Islet precursor cell (in vitro differentiated cells): ENCODE data around the gene ZBTB49.
"Not testable (repeated sequence)": the region's sequence is repeated elsewhere in the genome, so short reads cannot be mapped to it uniquely, and the experiment has no call there.

Source experiments
- DNase-seq: peaks from one replicate; pipeline ENCODE4 v3.0.0-alpha.2; 2018

The ZBTB49 gene

DNA sequence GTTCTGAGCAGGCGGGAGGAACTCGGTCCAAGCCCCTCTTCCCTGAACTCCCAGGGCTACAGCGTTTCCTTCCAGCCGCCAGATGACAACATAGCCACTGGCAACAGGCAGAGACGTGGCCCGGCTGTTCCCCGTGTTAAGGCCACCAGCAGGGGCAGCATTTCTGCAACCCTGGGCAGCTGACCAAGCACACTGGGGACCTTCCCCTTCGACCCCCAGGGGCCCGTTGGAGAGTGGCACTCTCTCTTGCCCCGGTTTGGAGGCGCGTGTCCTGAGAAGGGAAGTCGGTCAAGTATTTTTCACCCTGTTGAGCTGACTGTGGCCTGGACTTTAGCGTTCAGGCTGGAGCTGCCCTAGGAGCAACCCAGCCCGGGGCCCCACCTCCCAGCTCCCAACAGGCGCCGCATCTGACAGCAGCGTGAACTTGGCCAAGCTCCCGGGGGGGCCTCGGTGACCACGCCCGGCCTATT lies 37.6 kb downstream of the ZBTB49 start:
- peak; percentile 91 for DNase-seq

DNA sequence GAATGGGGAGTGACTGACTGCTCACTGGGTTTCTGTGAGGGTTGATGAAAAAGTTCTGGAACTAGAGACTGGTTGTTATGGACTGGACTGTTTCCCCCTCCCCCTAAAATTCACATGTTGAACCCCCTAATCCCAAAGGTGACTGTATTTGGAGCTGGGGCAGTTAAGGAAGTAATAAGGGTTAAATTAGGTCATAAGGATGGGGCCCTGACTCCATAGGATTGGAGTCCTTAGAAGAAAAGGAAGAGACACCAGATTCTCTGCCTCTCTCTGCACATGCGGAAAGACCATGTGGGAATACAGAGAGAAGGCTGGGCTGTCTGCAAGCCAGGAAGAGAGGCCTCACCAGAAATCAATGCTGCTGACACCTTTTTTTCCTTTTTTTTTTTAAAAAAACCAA lies 38.2 kb downstream of the ZBTB49 start:
- DNase-seq, result no peak

DNA sequence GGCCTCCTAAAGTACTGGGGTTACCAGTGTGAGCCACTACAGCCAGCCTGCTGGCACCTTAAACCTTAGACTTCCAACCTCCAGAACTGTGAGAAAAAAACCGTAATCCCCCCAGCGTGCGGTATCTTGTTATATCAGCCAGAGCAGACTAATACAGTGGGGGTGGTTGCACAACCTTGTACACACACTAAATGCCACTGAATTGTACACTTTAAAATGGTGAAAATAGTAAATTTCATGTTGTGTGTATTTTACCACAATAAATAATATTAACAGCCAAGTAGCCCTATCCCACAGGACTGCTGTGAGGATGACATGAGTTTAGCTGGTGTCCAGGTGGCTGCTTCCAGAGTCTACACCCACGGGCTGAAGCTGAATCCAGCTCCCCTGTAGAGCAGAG lies 38.8 kb downstream of the ZBTB49 start:
- DNase-seq, result peak; percentile 12

GRCh38 chr4:4329496-4329895 lies 39.4 kb downstream of the ZBTB49 start:
- peak; percentile 22 for DNase-seq

DNA sequence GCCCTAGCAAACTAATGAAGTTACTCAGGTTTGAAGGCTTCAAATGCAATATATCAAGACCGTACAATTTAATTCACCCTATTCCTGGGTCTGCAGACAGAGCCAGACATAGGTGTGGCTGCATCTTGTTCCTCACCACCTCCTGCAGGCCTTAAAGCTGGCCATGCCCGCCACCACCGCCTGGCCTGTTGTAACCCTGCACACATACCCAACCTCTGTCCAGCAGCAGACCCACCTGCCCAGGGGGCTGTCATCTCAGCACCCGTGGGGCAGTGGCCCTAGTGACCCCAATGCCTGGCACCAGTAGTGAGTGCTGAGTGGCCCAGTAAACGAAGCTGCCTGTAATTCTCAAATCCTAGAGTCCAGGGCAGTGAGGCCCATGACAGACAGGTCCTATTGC lies 40.7 kb downstream of the ZBTB49 start:
- DNase-seq, result no peak

DNA sequence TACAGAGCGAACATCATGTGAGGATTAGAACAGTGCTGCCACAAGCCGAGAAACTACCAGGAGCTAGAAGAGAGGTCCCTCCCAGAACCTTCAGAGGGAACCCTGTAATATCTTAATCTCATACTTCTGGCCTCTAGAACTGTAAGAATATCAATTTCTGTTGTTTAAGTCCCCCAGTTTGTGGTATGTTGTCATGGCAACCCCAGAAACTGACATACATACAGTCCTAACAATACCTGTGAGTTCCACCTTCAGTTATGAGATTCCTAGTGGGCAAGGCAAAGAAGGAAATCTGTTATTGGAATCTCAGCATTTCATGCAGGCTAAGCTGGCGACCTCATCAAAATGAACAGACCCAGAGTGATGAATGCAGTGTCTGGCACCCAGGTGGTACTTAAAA lies 42.5 kb downstream of the ZBTB49 start:
- DNase-seq, result no peak

- no peak for DNase-seq
Measured at GRCh38 chr4:4333265-4333706, 43.2 kb downstream of the ZBTB49 start.

DNA sequence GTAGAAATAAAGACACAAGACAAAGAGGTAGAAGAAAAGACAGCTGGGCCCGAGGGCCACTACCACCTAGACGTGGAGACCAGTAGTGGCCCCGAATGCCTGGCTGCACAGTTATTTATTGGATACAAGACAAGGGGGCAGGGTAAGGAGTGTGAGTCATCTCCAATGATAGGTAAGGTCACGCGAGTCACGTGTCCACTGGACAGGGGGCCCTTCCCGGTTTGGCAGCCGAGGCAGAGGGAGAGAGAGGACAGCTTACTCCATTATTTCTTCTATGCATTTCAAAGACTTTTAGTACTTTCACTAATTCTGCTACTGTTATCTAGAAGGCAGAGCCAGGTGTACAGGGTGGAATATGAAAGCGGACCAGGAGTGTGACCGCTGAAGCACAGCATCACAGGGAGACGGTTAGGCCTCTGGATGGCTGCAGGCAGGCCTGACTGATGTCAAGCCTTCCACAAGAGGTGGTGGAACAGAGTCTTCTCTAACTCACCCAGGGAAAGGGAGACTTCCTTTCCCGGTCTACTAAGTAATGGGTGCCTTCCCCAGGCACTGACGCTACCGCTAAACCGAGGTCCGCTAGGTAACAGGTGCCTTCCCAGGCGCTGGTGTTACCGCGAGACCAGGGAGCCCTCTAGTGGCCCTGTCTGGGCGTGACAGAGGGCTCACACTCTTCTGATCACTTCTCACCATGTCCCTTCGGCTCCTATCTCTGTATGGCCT lies 44.9 kb downstream of the ZBTB49 start:
- peak; percentile 81 for DNase-seq

- DNase-seq, result no peak
Measured at GRCh38 chr4:4338210-4339001, 48.4 kb downstream of the ZBTB49 start.

DNA sequence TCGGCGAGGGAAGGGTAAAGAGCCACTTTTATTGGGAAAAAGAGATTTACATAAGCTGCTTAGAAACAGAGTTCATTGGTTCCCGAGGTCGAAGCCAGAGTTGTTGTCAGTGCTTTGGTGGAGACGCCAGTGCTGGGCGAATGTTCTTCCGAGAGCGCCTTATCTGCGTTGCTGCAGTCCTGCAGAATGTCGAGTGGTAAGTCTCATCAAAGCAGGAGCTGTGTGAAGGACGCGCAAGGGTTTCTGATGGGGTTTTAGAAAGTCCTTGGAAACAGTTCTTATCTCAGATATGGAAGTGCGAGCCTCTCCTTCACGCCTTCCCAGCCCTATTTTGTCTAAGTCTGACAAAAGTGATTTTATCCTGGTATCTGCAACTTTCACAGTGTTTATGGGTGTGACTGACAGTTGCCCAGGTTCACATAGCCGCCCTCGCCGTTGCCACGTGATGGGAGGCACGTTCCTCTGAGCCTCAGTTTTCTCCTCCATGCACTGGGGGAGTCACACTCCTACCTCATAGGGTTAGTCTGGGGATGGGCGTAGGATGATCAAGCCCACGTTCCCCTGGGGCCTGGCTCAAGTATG lies 49.5 kb downstream of the ZBTB49 start:
- peak; percentile 71 for DNase-seq

- DNase-seq, result no peak
Measured at GRCh38 chr4:4341861-4342650, 52.0 kb downstream of the ZBTB49 start.

GRCh38 chr4:4343038-4343437 lies 53.0 kb downstream of the ZBTB49 start:
- no peak for DNase-seq

DNA sequence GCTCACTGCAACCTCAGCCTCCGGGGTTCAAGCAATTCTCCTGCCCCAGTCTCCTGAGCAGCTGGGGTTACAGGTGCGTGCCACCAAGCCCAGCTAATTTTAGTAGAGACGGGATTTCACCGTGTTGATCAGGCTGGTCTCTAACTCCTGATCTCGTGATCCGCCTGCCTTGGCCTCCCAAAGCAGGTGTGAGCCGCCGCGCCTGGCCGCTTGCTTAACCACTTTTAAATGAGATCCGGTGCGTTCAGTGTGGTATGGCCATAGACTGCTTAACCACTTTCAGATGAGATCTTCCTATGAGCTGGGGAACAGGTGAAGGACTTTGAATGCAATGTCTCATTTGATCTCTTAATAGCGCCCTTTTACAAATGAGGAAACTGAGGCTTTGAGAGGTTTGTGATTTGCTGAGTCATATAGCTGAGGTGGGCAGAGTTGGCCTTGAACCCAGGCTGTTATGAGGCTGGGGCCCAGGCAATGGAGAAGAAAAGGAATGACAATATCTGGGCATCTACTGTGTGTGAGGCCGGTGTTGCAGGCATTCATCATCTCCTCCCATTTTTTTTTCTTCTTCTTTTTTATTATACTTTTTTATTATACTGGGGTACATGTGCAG lies 55.0 kb downstream of the ZBTB49 start:
- no peak for DNase-seq

- no peak for DNase-seq
Measured at GRCh38 chr4:4347585-4347984, 57.5 kb downstream of the ZBTB49 start.

- DNase-seq, result not testable (repeated sequence)
Measured at GRCh38 chr4:4348585-4348984, 58.5 kb downstream of the ZBTB49 start.

DNA sequence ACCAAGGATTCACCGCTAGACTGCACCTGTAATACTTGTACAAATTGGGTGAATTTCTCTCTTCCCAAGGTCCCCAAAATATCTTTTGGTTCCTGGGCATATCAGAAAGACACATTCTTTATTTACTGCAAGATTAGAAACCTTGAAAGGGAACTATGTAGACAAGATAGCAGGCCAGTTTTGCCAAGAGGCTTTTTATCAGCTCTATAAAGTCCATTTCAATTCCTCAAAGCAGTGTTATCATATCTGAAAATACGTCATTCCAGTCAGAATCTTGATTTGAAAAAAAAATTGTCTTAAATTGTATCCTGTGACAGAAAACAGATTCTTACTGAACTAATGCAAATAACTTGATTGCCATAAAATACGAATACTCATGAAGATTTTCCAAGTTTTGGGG lies 59.8 kb downstream of the ZBTB49 start:
- no peak for DNase-seq

- no peak for DNase-seq
Measured at GRCh38 chr4:4350909-4351308, 60.9 kb downstream of the ZBTB49 start.

DNA sequence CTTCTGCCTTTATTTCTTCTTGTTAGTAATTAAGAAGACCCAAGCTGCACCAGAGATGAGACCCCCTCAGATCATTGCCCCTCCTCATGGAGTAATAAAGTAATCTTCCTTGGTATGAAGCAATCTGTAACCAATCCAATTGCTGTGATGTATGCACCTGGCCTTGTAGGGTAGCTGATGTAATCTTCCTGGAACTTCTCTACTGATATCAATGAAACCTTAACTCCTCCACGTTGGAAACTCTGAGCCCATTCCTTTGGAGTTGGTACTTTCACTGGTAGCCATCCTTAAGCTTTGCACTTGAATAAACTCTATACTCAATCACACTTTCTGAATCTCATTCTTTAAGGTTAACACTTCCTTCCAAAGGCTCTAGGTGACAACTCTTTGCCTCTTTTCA lies 65.3 kb downstream of the ZBTB49 start:
- no peak for DNase-seq

- no peak for DNase-seq
Measured at GRCh38 chr4:4356106-4357041, 66.3 kb downstream of the ZBTB49 start.

- DNase-seq, result no peak
Measured at GRCh38 chr4:4358093-4358854, 68.2 kb downstream of the ZBTB49 start.

DNA sequence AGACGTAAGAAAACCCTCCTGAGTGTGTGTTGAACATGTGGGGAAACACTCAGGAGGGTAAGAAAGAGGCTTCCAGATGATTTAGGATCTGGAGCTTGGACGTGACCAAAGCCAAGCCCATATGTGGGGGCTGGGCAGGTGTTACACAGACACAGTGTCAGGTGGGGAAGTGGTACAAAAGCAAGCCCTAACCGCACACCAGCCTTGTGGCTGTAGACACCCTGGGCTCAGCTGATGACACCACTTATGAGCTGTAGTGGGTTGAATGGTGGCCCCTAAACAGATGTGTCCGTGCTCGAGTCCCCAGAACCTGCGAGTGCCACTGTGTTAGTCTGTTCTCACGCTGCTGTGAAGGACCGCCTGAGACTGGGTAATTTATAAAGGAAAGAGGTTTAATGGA lies 71.8 kb downstream of the ZBTB49 start:
- no peak for DNase-seq
